HEK293T (cell line): ENCODE data around the gene ZBTB7B.

Source experiments
- ARNT ChIP-seq: fragments of 450-650 bp; IDR thresholded peaks from 2 replicates; pipeline ENCODE4 v1.6.1; 2017; ENCODE audit warnings: mild to moderate bottlenecking
- BHLHE40 ChIP-seq: fragments of 450-650 bp; IDR thresholded peaks from 2 replicates; pipeline ENCODE4 v1.6.1; 2016; ENCODE audit warnings: mild to moderate bottlenecking, moderate library complexity, borderline replicate concordance
- FOXA1 ChIP-seq: fragments of 450-650 bp; IDR thresholded peaks from 2 replicates; pipeline ENCODE4 v1.6.1; 2016; ENCODE audit warnings: mild to moderate bottlenecking
- FOXK2 ChIP-seq: fragments of 450-650 bp; IDR thresholded peaks from 2 replicates; pipeline ENCODE4 v1.6.1; 2016; ENCODE audit warnings: mild to moderate bottlenecking
- SUZ12 ChIP-seq: fragments of 450-650 bp; IDR thresholded peaks from 2 replicates; pipeline ENCODE4 v1.6.1; 2016; ENCODE audit warnings: mild to moderate bottlenecking

DNA sequence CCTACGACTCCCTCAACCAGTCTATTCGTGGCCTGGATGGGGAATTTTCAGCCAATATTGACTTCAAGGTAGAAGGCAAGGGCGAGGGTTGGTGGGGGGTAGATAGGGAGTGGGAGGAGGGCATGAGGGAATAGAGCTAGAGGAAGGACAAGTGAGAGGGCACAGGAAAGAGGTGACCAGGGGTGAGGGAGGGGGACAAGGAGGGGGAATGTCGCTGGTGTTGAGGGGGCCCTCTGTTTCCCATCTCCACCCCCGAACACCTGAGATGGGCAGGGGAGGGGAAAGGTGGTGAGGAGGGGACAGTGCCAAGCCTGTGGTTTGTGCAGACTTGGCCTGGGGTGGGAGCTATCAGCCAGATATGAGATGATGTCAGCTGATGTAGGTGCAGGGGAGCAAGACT is 40.2 kb downstream of the ZBTB7B start:
- TF ChIP-seq FOXA1 (no peak), BHLHE40 (no peak), FOXK2 (no peak), SUZ12 (no peak), ARNT (no peak)
